Measurements from ENCODE around the gene BICC1.
A peak's percentile ranks its signal among the peaks of the same experiment; 100 is the strongest.

Gene BICC1

DNA sequence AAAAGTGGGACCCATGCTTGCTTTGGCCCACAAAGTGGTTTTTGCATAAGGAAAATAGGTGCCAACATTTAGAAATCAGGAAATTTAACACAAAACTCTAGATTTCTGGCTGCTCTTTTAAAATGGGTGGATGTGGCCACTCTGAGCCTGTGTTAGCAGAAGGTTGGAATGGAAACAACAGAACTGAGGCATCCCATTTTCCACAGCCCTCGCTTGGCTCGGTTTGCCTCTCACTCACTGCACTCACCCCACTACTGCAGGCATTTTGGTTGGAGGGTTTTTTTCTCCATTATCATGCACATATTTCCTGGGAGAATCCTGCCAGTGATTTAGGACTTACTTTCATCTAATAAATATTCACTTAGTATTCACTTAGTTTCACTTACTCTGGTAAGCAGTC, 178.9 kb downstream of the BICC1 start:
- no peak for TF ChIP-seq GATA3 (IDR thresholded peaks at IDR 0.05; ENCODE audit: low read depth, low read length)
- no peak for TF ChIP-seq GATA2 (IDR thresholded peaks at IDR 0.05; ENCODE audit: low read depth, low read length)

DNA sequence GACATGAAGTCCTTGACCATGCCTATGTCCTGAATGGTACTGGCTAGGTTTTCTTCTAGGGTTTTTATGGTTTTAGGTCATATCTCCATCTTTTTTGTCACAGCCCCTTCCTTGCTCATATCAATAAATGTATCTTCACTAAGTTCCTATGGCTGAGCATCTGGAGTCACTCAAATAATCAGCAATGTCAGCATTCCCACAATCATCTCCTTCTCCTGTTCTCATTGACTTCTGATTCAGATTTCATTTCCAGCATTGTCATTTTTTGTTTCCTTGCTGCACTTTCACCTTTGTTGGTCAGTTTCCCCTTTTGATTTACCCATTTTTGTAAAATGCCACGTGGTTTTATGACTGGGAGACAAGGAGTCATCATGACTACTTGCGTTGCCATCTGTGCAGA, 181.2 kb downstream of the BICC1 start:
- TF ChIP-seq GATA2 (IDR thresholded peaks at IDR 0.05; ENCODE audit: low read depth, low read length): no peak
- no peak for TF ChIP-seq GATA3 (IDR thresholded peaks at IDR 0.05; ENCODE audit: low read depth, low read length)

DNA sequence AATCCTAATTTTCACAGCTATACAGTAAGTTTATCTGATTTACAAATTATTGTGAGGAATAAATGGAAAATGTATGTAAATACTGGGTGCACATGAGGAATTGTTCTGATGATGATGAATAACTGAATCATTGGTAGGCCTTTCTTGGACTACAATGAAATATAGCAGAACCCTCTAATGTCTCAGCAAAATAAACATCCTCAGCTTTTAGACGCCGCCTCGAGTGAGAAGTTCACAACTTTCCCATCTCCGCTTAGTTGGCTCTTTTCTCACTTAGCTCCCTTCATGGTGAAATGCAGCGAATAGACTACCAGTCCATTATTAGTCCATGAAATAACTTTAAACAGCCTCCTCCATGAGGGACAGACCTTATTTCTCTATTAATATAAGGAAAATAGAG, 182.3 kb downstream of the BICC1 start:
- TF ChIP-seq GATA2 (IDR thresholded peaks at IDR 0.05; ENCODE audit: low read depth, low read length) (no peak), GATA3 (IDR thresholded peaks at IDR 0.05; ENCODE audit: low read depth, low read length) (no peak)

DNA sequence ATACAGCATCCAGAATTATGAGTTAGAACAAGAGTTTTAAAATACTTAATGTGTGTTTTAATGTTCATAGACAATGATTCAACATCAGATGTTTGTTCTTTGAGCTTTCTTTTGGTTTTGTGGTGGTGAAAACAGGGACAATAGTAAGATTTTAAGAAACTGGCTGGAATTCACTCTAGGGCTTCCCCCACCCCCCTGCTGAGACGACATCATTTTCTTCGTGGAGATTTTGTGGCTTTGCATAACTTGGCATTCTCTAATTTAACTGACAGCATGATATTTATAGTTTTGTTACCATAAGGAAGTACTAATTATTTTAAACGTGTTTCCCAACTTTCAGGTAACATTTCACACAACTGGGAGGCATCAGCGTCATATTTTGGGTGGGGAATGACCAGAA, 184.1 kb downstream of the BICC1 start:
- TF ChIP-seq GATA3 (IDR thresholded peaks at IDR 0.05; ENCODE audit: low read depth, low read length) (no peak), GATA2 (IDR thresholded peaks at IDR 0.05; ENCODE audit: low read depth, low read length) (no peak)

DNA sequence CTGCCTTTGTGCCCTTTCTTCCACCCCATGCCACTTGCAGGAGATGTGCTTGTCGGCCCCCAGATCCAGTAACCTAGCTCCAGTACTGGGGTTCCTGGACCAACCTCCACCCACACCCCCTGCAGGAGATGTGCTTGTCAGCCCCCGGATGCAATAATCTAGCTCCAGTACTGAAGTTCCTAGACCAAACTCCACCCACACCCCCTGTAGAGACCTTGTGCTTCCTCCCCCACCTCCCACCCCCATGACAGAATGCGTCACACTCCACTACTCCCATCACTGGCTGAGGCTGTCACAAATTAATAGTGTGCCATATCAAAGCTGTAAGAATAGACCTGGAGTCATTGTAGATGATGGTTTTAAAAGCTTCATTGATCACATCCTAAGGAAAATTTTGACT, 185.0 kb downstream of the BICC1 start:
- TF ChIP-seq GATA2 (IDR thresholded peaks at IDR 0.05; ENCODE audit: low read depth, low read length) (no peak), GATA3 (IDR thresholded peaks at IDR 0.05; ENCODE audit: low read depth, low read length) (no peak)

DNA sequence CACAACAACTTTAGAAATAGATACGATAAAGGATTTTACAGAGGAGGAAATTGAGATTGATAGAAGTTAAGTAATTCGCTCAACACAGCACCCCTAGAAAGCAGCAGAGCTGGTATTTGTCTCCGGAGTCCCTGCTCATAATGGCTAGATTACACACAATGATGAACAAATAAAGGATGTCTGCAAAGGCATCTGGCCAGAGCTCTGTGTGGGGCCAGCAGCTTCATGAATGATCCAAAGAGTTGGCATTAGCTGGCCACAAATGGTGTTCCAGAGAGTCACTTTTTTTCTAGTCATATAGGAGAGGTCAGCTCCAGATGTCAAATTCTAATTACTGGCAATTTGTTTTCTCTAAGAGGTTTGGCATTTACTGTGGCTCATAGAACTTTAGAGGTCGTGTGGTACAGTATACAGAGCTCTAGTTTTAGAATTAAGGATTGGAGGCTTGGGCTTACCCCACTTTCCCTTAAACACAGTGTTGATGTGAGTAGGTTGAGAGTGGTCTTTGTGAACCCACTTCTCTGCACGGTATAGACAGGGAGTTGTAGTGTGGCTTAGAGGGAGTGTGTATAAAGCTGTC, 186.2 kb downstream of the BICC1 start:
- TF ChIP-seq GATA3 (IDR thresholded peaks at IDR 0.05; ENCODE audit: low read depth, low read length) (no peak), GATA2 (IDR thresholded peaks at IDR 0.05; ENCODE audit: low read depth, low read length) (peak; percentile 37; the same call in 1 of the 2 replicates)

DNA sequence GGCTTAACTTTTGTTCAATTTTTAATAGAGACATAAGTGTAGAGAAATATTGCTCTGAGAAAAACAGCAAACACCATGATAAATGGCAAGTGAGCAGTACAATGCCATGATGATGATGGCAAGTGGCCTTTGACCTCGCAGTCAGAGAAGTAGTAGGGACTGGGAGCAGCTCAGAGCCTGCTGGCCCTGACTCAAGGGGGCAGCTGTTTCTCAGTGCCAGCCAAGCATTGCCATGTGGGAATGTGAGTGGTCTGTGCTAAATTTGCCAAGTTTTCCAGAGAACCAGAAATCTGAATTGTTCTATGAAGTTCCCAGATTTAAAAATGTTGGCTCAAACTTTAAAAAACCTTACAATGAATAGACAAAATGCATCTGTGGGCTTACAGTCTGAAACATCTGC, 187.9 kb downstream of the BICC1 start:
- TF ChIP-seq GATA2 (IDR thresholded peaks at IDR 0.05; ENCODE audit: low read depth, low read length) (no peak), GATA3 (IDR thresholded peaks at IDR 0.05; ENCODE audit: low read depth, low read length) (no peak)

DNA sequence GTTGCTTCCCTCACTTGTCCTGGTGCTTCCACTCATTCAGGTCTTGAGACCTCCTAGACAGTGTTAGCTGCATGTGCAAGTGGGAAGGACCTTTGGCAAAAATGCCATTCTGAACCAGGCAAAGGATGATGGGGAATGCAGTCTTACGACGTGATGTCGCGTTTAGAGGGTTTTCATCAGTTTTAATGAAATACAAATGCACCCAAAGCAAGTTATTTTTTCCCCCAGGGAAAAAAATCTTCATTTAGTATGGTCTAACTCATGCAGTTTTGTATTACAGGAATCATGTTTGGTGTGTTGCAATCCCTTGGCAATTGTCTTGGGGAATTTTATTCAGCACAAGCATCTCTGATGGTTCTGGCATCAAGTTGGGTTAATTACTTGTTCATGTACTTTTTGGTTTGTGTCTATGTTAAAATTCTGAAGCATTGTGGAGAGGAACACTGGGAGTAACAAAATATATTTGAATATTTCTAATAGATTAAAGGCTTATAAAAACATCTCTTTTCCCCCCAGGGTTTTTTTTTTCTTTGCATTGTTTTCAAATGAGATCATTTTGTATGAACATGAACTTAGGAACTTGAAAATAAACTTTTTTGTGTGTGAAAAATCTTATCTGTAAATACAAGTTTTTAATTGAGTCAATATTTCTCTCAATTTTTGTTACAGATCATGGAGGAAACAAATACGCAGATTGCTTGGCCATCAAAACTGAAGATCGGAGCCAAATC, 188.9 kb downstream of the BICC1 start:
- no peak for TF ChIP-seq GATA3 (IDR thresholded peaks at IDR 0.05; ENCODE audit: low read depth, low read length)
- TF ChIP-seq GATA2 (IDR thresholded peaks at IDR 0.05; ENCODE audit: low read depth, low read length): no peak

DNA sequence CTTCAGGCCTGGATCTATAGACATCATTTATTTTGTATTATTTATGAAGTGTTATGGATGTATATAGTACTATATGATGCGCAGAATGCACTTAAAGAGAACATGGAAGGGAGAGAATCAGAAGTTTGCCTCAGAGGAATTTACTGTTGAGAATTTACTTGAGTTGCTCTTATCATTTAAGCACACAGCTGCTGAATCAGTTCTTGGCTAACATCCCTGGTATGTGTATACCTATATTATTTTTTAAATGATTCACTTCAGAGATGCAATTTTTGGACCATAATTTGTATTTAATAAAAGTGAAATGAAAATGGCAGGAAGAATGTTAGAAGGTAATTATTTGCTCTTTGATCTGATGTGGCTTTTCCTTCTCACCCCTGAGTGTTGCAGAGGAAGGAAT, 191.6 kb downstream of the BICC1 start:
- TF ChIP-seq GATA2 (IDR thresholded peaks at IDR 0.05; ENCODE audit: low read depth, low read length): no peak

DNA sequence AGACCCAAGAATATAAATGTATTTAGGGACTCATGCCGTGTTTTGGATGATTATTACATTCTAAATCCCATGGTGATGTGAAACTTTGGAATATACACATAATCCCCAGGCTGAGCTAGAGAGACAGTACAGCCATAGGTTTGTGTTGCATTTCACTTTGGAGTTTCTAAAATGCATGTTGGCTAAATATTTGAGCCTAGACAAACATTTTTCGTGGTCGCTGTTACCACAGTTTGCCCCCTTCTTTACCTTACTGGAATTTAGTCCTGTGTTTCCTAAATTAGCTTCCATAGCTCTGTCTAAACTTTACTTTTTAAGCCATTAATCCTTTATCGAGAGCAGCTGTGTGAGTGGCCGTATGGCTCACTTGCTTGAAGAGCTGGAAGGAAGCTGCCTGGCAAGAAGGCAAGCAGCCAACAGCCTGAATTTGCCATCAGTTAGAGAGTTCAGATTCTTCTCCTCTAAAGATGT, 192.0 kb downstream of the BICC1 start:
- TF ChIP-seq GATA3 (IDR thresholded peaks at IDR 0.05; ENCODE audit: low read depth, low read length) (no peak), GATA2 (IDR thresholded peaks at IDR 0.05; ENCODE audit: low read depth, low read length) (no peak)

DNA sequence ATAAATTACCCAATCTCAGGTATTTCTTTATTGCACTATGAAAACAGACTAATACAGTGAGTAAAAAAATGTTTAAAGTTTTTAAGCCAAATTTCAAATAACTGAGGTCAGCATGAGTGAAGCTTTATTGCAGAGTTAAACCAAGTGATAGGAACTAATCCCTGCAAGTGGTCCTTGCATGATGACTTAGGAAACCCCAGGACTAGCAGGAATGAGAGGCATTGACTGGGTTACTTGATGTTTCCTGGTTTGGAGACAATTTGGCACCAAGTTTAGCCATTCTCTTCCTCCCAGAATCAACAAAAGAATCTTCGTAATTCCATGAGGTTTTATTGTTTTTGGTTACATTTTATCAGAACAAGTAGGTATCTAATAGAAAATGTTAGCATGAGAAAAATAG, 194.2 kb downstream of the BICC1 start:
- TF ChIP-seq GATA2 (IDR thresholded peaks at IDR 0.05; ENCODE audit: low read depth, low read length) (no peak), GATA3 (IDR thresholded peaks at IDR 0.05; ENCODE audit: low read depth, low read length) (no peak)

DNA sequence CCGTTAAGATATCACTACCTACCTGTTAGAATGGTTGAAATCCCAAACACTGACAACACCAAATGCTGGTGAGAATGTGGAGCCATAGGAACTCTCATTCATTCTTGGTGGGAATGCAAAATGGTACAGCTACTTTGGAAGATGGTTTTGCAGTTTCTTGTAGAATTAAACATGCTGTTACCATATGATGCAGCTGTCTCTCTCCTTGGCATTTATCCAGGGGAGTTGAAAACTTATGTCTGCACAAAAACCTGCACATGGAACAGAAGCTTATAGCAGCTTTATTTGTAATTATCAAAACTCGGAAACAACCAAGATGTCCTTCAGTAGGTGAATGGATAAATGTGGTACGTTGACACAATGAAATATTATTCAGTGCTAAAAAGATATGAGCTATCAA, 199.5 kb downstream of the BICC1 start:
- TF ChIP-seq GATA3 (IDR thresholded peaks at IDR 0.05; ENCODE audit: low read depth, low read length): no peak
- TF ChIP-seq GATA2 (IDR thresholded peaks at IDR 0.05; ENCODE audit: low read depth, low read length): no peak

DNA sequence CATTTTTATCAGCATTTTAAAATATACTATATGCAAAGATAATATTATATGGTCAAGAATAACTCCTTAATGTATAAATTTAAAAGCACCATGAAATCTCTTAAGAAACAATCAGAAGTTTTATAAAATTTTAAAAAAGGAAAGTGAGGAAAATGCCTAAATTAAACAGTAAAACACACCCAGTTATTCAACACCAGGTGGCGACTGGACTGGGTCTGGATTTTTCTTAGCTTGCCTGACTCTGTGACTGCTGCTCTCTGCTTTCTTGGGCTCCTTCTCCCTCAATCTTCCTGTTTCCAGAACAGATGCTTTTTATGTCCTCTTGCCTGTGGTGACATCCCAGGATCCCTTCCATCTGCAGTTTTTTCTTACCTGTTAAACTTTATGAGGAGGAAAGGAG, 200.3 kb downstream of the BICC1 start:
- TF ChIP-seq GATA3 (IDR thresholded peaks at IDR 0.05; ENCODE audit: low read depth, low read length) (no peak), GATA2 (IDR thresholded peaks at IDR 0.05; ENCODE audit: low read depth, low read length) (no peak)

DNA sequence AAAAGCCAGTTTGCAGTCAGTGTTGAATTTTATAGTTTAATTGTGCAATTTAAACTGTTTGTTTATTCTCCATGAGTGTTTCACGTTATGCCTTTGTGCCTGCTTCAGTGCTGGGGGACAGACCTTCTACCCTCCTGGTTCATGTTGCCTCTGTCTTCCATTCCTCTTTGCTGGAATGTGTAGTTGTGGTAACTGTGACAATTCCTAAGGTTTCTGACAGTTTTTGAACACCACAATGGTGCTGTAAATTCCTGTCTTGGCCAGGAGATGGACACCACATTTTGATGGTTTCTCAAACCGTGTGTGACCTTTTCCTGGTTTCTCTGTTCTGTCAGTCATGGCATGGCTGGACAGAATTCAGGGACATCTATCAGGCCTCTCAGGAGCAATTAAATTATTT, 201.7 kb downstream of the BICC1 start:
- TF ChIP-seq GATA3 (IDR thresholded peaks at IDR 0.05; ENCODE audit: low read depth, low read length): no peak
- no peak for TF ChIP-seq GATA2 (IDR thresholded peaks at IDR 0.05; ENCODE audit: low read depth, low read length)

DNA sequence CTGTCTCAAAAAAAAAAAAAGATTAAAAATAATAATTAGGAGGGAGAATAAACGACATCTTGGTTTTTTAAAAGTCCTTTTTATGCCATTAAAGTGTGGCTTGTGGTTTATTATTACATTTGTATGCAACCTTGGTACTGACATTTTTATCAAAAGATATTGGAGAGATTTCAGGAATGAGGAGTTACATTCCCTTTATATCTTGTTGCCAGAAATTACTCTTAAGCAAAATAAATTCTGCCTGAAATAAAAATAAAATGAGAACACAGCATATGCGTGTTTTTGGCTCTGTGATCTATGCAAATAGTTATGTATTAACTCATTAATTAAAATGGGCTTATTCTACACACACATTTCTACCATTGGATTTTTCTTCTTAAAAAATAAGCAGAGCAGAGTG, 202.4 kb downstream of the BICC1 start:
- TF ChIP-seq GATA3 (IDR thresholded peaks at IDR 0.05; ENCODE audit: low read depth, low read length): no peak
